Fibroblast of lung (primary cell): Measurements from ENCODE around the gene CPLANE2. TPM values are rescaled to one million over a fixed set of nuclear protein-coding genes. Genes with fewer than 3 reads are reported as not detected.

ENCODE experiments used
- DNase-seq, 2 donors: peaks; one replicate each; pipeline versions ENCODE4 v3.0.0 to v3.0.0-alpha.2; 2010; ENCODE audit warnings: low read depth in 2 of 2
- H2AFZ ChIP-seq: 2 replicates; pipeline ENCODE4 v1.5.1; 2012; ENCODE audit warnings: low read length, control low read depth, inconsistent platforms
- H3K27ac ChIP-seq: 2 replicates; pipeline ENCODE4 v1.5.1; 2011; ENCODE audit warnings: low read length, control low read depth; ENCODE audit not compliant: insufficient read depth
- H3K27me3 ChIP-seq: 2 replicates; pipeline ENCODE4 v1.5.1; 2011; ENCODE audit warnings: mild to moderate bottlenecking, low read length; ENCODE audit not compliant: control insufficient read depth, insufficient read depth
- H3K36me3 ChIP-seq: 2 replicates; pipeline ENCODE4 v1.5.1; 2011; ENCODE audit warnings: low read length; ENCODE audit not compliant: control insufficient read depth, insufficient read depth
- H3K4me1 ChIP-seq: 2 replicates; pipeline ENCODE4 v1.5.1; 2011; ENCODE audit warnings: low read length; ENCODE audit not compliant: control insufficient read depth, insufficient read depth; ENCODE audit errors: extremely low read depth
- H3K4me2 ChIP-seq: 2 replicates; pipeline ENCODE4 v1.5.1; 2011; ENCODE audit warnings: low read length, control low read depth; ENCODE audit not compliant: insufficient read depth; ENCODE audit errors: extremely low read depth
- H3K4me3 ChIP-seq, 4 experiments: fragments of 200-600 bp in 1 of 4; sonication (generic) in 1 of 4; replicated peaks in 1 of 4; 2 replicates each; pipeline ENCODE4 v1.5.1; 2011 to 2016; ENCODE audit warnings: low read length in 4 of 4, low read depth in 3 of 4, mild to moderate bottlenecking in 3 of 4, control low read depth in 2 of 4, inconsistent platforms in 1 of 4, mixed read lengths in 1 of 4; ENCODE audit not compliant: insufficient read depth in 1 of 4; ENCODE audit errors: control extremely low read depth in 1 of 4
- H3K79me2 ChIP-seq: 2 replicates; pipeline ENCODE4 v1.5.1; 2012; ENCODE audit warnings: mild to moderate bottlenecking, low read length, inconsistent platforms; ENCODE audit not compliant: control insufficient read depth, insufficient read depth
- H3K9ac ChIP-seq: 2 replicates; pipeline ENCODE4 v1.5.1; 2011; ENCODE audit warnings: mild to moderate bottlenecking, low read length, control low read depth; ENCODE audit not compliant: insufficient read depth
- H3K9me3 ChIP-seq: 2 replicates; pipeline ENCODE4 v1.5.1; 2012; ENCODE audit warnings: low read depth, low read length; ENCODE audit not compliant: control insufficient read depth, insufficient read depth
- H4K20me1 ChIP-seq: 2 replicates; pipeline ENCODE4 v1.5.1; 2011; ENCODE audit warnings: low read length; ENCODE audit not compliant: control insufficient read depth, insufficient read depth; ENCODE audit errors: extremely low read depth
- CTCF ChIP-seq, 2 donors: IDR thresholded peaks in 1 of 2; conservative IDR thresholded peaks in 1 of 2; 1 replicate in 1 of 2; 2 replicates in 1 of 2; pipeline ENCODE4 v1.5.1; 2011 to 2012; ENCODE audit warnings: low read length in 2 of 2, control low read depth in 1 of 2, inconsistent platforms in 1 of 2, low read depth in 1 of 2, mild to moderate bottlenecking in 1 of 2
- EZH2 ChIP-seq: IDR thresholded peaks from 2 replicates; pipeline ENCODE4 v1.5.1; 2012; ENCODE audit warnings: low read length, control low read depth, mild to moderate bottlenecking; ENCODE audit errors: missing control alignments
- polyA plus RNA-seq, 2 donors: library from polyadenylated mRNA; depleted of rRNA in 1 of 2; stranded (reverse) in 1 of 2; unstranded in 1 of 2; fragments of >200 nt; gene quantifications; 2 replicates each; pipeline ENCODE4 v1.2.1, GENCODE V29; 2011 to 2012; ENCODE audit warnings: missing spikeins in 1 of 2
- total RNA-seq: library from RNA; depleted of rRNA; stranded (reverse); fragments of >200 nt; gene quantifications from 2 replicates; pipeline ENCODE4 v1.2.1, GENCODE V29; 2014

CPLANE2 gene
- total and polyA plus RNA-seq, 2 donors (not counting 1 experiment from before 2014, with no cell fraction given) = 4.0 to 19.2 TPM

GRCh38 chr1:16183179-16183578 is 53.8 kb downstream of the CPLANE2 start:
- no peak overlapping the region for H3K27ac ChIP-seq

GRCh38 chr1:16181887-16182719 is 54.9 kb downstream of the CPLANE2 start:
- peak; percentile 91 to 92 for DNase-seq
- Histone ChIP-seq H3K9ac (peak overlapping the region; percentile 25), H3K4me2 (peak overlapping the region; percentile 66), H3K9me3 (no peaks in the 10 kb centered on the region), H4K20me1 (no peaks in the 10 kb centered on the region), H3K27ac (peak overlapping the region; percentile 78), H3K4me1 (peaks cover 32% of the 10 kb centered on the region), H3K36me3 (no peaks in the 10 kb centered on the region), H2AFZ (no peak overlapping the region), H3K27me3 (no peaks in the 10 kb centered on the region), H3K79me2 (no peaks in the 10 kb centered on the region), H3K4me3 (no peak overlapping the region)
- no peak for TF ChIP-seq CTCF (conservative IDR thresholded peaks at IDR 0.05 in 1 of 2, IDR thresholded peaks at IDR 0.05 in 1 of 2; ENCODE audit: low read depth in 1 of 2, low read length in 2 of 2)
- no peak for TF ChIP-seq EZH2

More at GRCh38 chr1:16183179-16183578, 53.8 kb downstream of the CPLANE2 start:
- Histone ChIP-seq H3K9me3 (no peaks in the 10 kb centered on the region), H3K4me1 (peaks cover 27% of the 10 kb centered on the region), H3K9ac (no peak overlapping the region), H4K20me1 (no peaks in the 10 kb centered on the region), H3K27me3 (no peaks in the 10 kb centered on the region), H3K36me3 (no peaks in the 10 kb centered on the region), H2AFZ (no peak overlapping the region), H3K79me2 (no peaks in the 10 kb centered on the region), H3K4me2 (no peak overlapping the region), H3K4me3 (no peak overlapping the region)
- TF ChIP-seq EZH2 = no peak
- TF ChIP-seq CTCF (conservative IDR thresholded peaks at IDR 0.05 in 1 of 2, IDR thresholded peaks at IDR 0.05 in 1 of 2; ENCODE audit: low read depth in 1 of 2, low read length in 2 of 2) = no peak
- peak; percentile 87 to 93 for DNase-seq

Other genes with a start within 250 kb of the CPLANE2 start
- gene SRARP, start 232.9 kb downstream of the CPLANE2 start, total RNA-seq = not detected in 2 replicates
- not detected in 2 replicates for gene SRARP, start 232.9 kb downstream of the CPLANE2 start, polyA plus RNA-seq
- gene HSPB7, start 219.1 kb downstream of the CPLANE2 start, total RNA-seq = 1.0 and 4.5 TPM in 2 replicates
- 10.1 and 14.2 TPM in 2 replicates for gene HSPB7, start 219.1 kb downstream of the CPLANE2 start, polyA plus RNA-seq
- under 0.01 TPM in 2 replicates for gene CLCNKA, start 215.1 kb downstream of the CPLANE2 start, total RNA-seq
- 0.05 TPM in 1 of 2 replicates, not detected in the other for gene CLCNKA, start 215.1 kb downstream of the CPLANE2 start, polyA plus RNA-seq
- under 0.01 and 0.33 TPM in 2 replicates for gene CLCNKB, start 193.4 kb downstream of the CPLANE2 start, total RNA-seq
- gene CLCNKB, start 193.4 kb downstream of the CPLANE2 start, polyA plus RNA-seq = 0.07 and 0.09 TPM in 2 replicates
- 0.26 and 0.50 TPM in 2 replicates for gene FAM131C, start 163.5 kb downstream of the CPLANE2 start, total RNA-seq
- 0.26 and 0.34 TPM in 2 replicates for gene FAM131C, start 163.5 kb downstream of the CPLANE2 start, polyA plus RNA-seq
- 21.1 and 24.6 TPM in 2 replicates for gene EPHA2, start 81.1 kb downstream of the CPLANE2 start, total RNA-seq
- 9.8 and 22.6 TPM in 2 replicates for gene EPHA2, start 81.1 kb downstream of the CPLANE2 start, polyA plus RNA-seq
- 3.3 and 3.6 TPM in 2 replicates for gene ARHGEF19, start 24.5 kb downstream of the CPLANE2 start, total RNA-seq
- gene ARHGEF19, start 24.5 kb downstream of the CPLANE2 start, polyA plus RNA-seq = 2.5 and 3.3 TPM in 2 replicates
- 10.4 and 10.5 TPM in 2 replicates for gene FBXO42, start 115.3 kb upstream of the CPLANE2 start, total RNA-seq
- 13.5 and 14.4 TPM in 2 replicates for gene FBXO42, start 115.3 kb upstream of the CPLANE2 start, polyA plus RNA-seq
- gene SZRD1, start 130.1 kb upstream of the CPLANE2 start, total RNA-seq = 20.8 and 30.1 TPM in 2 replicates
- gene SZRD1, start 130.1 kb upstream of the CPLANE2 start, polyA plus RNA-seq = 95.1 and 151 TPM in 2 replicates
- gene SPATA21, start 200.2 kb upstream of the CPLANE2 start, total RNA-seq = not detected in 2 replicates
- gene SPATA21, start 200.2 kb upstream of the CPLANE2 start, polyA plus RNA-seq = not detected in 2 replicates
- gene NECAP2, start 203.5 kb upstream of the CPLANE2 start, total RNA-seq = 74.0 and 83.9 TPM in 2 replicates
- gene NECAP2, start 203.5 kb upstream of the CPLANE2 start, polyA plus RNA-seq = 91.6 and 97.0 TPM in 2 replicates